ENCODE data around the gene SEPTIN11. TPM values are rescaled to one million over a fixed set of nuclear protein-coding genes. Genes with fewer than 3 reads are reported as not detected.

Gene SEPTIN11
- total RNA-seq, 1 donor = 473 TPM

DNA sequence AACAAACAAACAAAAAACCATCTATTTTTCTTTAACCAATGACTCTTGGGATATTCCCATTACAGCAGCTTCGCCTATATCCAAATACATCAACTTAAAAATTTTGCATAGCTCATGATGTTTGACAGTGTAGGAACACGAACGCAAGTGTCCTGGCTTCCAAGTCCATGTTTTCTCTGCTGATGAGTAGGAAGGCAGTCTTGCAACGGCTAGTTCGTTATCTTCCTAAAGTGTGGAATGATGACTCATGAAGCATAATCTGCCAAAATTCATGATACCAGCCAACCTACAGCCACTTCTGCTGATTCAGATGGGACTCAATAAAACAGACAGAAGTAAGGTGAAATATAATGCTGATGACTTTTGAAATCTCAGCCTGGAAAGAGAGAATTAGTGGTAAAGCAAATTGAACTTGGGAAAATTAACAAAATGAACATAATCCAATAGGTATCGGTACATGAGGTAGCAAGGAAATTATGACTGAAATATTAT, 6.4 kb upstream of the SEPTIN11 start:
- Histone ChIP-seq H3K4me2 (ENCODE audit: insufficient read depth, low read length) (peak overlapping the region; percentile 48), H4K20me1 (ENCODE audit: insufficient read depth, low read length) (peaks cover 19% of the 10 kb centered on the region), H3K27ac (ENCODE audit: low read depth, low read length) (peak overlapping the region; percentile 54), H3K4me3 (ENCODE audit: insufficient read depth, low read length) (no peak overlapping the region), H2AFZ (ENCODE audit: low read length) (no peak overlapping the region), H3K4me1 (ENCODE audit: insufficient read depth, low read length) (peaks cover 30% of the 10 kb centered on the region), H3K27me3 (ENCODE audit: insufficient read depth, low read length) (no peaks in the 10 kb centered on the region), H3K36me3 (ENCODE audit: insufficient read depth, low read length) (no peaks in the 10 kb centered on the region), H3K9me3 (ENCODE audit: low read depth, low read length) (no peaks in the 10 kb centered on the region), H3K79me2 (ENCODE audit: insufficient read depth, low read length) (peaks cover 21% of the 10 kb centered on the region)
- TF ChIP-seq, protein P1, sequence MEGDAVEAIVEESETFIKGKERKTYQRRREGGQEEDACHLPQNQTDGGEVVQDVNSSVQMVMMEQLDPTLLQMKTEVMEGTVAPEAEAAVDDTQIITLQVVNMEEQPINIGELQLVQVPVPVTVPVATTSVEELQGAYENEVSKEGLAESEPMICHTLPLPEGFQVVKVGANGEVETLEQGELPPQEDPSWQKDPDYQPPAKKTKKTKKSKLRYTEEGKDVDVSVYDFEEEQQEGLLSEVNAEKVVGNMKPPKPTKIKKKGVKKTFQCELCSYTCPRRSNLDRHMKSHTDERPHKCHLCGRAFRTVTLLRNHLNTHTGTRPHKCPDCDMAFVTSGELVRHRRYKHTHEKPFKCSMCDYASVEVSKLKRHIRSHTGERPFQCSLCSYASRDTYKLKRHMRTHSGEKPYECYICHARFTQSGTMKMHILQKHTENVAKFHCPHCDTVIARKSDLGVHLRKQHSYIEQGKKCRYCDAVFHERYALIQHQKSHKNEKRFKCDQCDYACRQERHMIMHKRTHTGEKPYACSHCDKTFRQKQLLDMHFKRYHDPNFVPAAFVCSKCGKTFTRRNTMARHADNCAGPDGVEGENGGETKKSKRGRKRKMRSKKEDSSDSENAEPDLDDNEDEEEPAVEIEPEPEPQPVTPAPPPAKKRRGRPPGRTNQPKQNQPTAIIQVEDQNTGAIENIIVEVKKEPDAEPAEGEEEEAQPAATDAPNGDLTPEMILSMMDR (IDR thresholded peaks at IDR 0.05; ENCODE audit: extremely low read depth, low read depth, low read length) = no peak
- DNase-seq (ENCODE audit: insufficient read length, low spot score, missing footprints) = peak; percentile 88

DNA sequence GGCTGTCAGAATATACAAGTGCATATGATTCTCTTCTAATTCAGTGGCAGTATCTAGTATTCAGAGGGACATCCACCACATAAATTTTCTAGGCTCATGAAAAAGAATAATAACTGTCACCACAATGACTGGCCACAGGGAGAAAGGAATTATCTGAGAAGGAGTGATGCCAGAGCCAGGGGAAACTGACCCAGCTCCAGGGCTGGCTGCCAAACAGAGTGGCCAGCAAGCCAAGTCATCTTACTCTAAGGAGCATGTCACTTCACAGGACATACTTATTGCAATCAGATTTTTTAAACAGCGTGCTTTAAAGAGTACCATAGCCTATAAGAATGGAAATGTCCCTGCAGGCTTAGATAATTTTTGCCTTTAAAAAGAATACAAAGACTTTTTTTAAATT, 5.8 kb upstream of the SEPTIN11 start:
- peaks cover 32% of the 10 kb centered on the region for H3K4me1 ChIP-seq (ENCODE audit: insufficient read depth, low read length)
- H3K27ac ChIP-seq (ENCODE audit: low read depth, low read length) = peak overlapping the region; percentile 54
- no peaks in the 10 kb centered on the region for H3K36me3 ChIP-seq (ENCODE audit: insufficient read depth, low read length)
- peaks cover 27% of the 10 kb centered on the region for H3K79me2 ChIP-seq (ENCODE audit: insufficient read depth, low read length)
- H3K4me2 ChIP-seq (ENCODE audit: insufficient read depth, low read length) = peak overlapping the region; percentile 48
- H2AFZ ChIP-seq (ENCODE audit: low read length) = no peak overlapping the region
- H4K20me1 ChIP-seq (ENCODE audit: insufficient read depth, low read length) = peaks cover 19% of the 10 kb centered on the region
- no peaks in the 10 kb centered on the region for H3K27me3 ChIP-seq (ENCODE audit: insufficient read depth, low read length)
- no peak overlapping the region for H3K4me3 ChIP-seq (ENCODE audit: insufficient read depth, low read length)
- TF ChIP-seq, protein P1 (IDR thresholded peaks at IDR 0.05; ENCODE audit: extremely low read depth, low read depth, low read length) = no peak
- H3K9me3 ChIP-seq (ENCODE audit: low read depth, low read length) = no peaks in the 10 kb centered on the region
- DNase-seq (ENCODE audit: insufficient read length, low spot score, missing footprints) = no peak

DNA sequence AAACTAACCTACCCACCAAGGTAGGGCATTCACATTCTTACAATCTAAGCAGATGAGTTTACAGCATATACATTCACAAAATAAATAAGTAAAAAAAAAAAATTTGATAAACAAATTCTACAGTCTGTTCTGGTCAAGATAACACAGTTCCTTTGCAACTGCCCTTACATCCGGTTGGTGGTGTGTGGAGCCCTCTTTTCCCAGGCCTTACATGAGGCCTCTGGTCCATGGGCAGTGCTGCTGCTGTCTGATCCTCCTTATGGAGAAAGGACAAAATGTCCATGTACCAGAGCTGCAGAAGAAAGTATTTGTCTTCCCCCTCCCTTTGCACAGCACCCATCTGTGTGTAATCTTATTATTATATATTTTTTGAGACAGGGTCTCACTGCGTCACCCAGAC, 2.2 kb upstream of the SEPTIN11 start:
- H3K27me3 ChIP-seq (ENCODE audit: insufficient read depth, low read length) = no peaks in the 10 kb centered on the region
- TF ChIP-seq, protein P1 (IDR thresholded peaks at IDR 0.05; ENCODE audit: extremely low read depth, low read depth, low read length) = no peak
- peak overlapping the region; percentile 35 for H3K4me3 ChIP-seq (ENCODE audit: insufficient read depth, low read length)
- H3K36me3 ChIP-seq (ENCODE audit: insufficient read depth, low read length) = peaks cover under 1% of the 10 kb centered on the region
- peaks cover 34% of the 10 kb centered on the region for H4K20me1 ChIP-seq (ENCODE audit: insufficient read depth, low read length)
- H3K4me2 ChIP-seq (ENCODE audit: insufficient read depth, low read length) = peak overlapping the region; percentile 96
- peak; percentile 80 for DNase-seq (ENCODE audit: insufficient read length, low spot score, missing footprints)
- peaks cover 44% of the 10 kb centered on the region for H3K4me1 ChIP-seq (ENCODE audit: insufficient read depth, low read length)
- peaks cover 61% of the 10 kb centered on the region for H3K79me2 ChIP-seq (ENCODE audit: insufficient read depth, low read length)
- H3K9me3 ChIP-seq (ENCODE audit: low read depth, low read length) = no peaks in the 10 kb centered on the region
- no peak overlapping the region for H3K27ac ChIP-seq (ENCODE audit: low read depth, low read length)
- H2AFZ ChIP-seq (ENCODE audit: low read length) = no peak overlapping the region

DNA sequence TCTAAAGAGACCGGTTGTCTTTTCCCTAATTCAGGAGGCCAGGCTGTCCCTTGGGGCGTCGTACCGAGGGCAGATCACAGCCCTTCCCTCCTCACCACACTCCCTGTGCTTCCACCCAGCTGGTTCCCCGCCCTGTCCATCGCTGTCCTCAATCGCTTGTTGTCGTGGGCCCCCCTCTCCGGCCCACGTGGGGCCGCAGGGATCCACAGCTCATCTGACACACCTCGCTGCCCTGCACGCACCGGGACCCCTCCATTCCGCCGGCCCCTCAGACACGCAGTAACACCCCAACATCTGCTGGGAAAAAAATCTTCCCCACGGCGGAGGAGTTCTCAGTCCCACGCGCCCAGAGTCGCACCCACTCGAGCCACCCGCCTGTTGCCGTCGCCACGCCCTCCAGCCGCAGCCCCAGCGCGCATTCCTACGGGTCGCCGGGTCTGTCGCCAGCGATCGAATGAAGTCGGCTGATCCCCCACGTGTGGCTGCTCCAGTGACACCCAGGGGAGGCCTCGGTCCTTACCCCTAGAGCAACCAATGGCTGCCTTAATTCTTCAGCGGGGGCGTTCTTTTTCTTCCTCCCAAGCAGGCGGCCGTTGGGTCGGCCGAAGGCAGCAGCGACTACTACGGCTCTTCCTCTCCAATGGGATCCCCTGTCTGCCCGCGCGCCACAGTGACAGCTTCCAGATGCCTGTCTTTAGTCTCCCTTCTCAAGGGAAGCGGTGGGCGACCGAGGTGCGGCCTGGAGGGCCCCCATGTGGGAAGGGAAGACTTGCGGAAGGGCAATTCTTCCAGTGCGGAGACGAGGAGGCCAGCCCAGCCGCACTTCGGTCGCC, 893 bp upstream of the SEPTIN11 start:
- H4K20me1 ChIP-seq (ENCODE audit: insufficient read depth, low read length) = peaks cover 41% of the 10 kb centered on the region
- H3K79me2 ChIP-seq (ENCODE audit: insufficient read depth, low read length) = peaks cover 74% of the 10 kb centered on the region
- H3K4me2 ChIP-seq (ENCODE audit: insufficient read depth, low read length) = peak overlapping the region; percentile 96
- peak overlapping the region; percentile 87 for H3K27ac ChIP-seq (ENCODE audit: low read depth, low read length)
- H3K4me1 ChIP-seq (ENCODE audit: insufficient read depth, low read length) = peaks cover 49% of the 10 kb centered on the region
- H3K36me3 ChIP-seq (ENCODE audit: insufficient read depth, low read length) = peaks cover 11% of the 10 kb centered on the region
- H3K4me3 ChIP-seq (ENCODE audit: insufficient read depth, low read length) = peak overlapping the region; percentile 99
- peak; percentile 93 for DNase-seq (ENCODE audit: insufficient read length, low spot score, missing footprints)
- H2AFZ ChIP-seq (ENCODE audit: low read length) = peak overlapping the region; percentile 61
- no peaks in the 10 kb centered on the region for H3K27me3 ChIP-seq (ENCODE audit: insufficient read depth, low read length)
- no peaks in the 10 kb centered on the region for H3K9me3 ChIP-seq (ENCODE audit: low read depth, low read length)
- TF ChIP-seq, protein P1 (IDR thresholded peaks at IDR 0.05; ENCODE audit: extremely low read depth, low read depth, low read length) = no peak

All from osteoblast (primary cell).